DOHH2 (cell line): ENCODE results near the gene ZMIZ1.

Experiments
- EZH2phosphoT487 ChIP-seq: fragments of 200-600 bp; sonication (generic); IDR thresholded peaks from 2 replicates; pipeline ENCODE4 v1.6.1; 2017; ENCODE audit warnings: borderline replicate concordance, mild to moderate bottlenecking, antibody characterized with exemption, low read length, moderate library complexity, mixed read lengths
- TF ChIP-seq, protein P1 (sequence below): fragments of 200-600 bp; sonication (generic); IDR thresholded peaks from one replicate; pipeline ENCODE4 v1.5.1; 2014; ENCODE audit warnings: antibody characterized with exemption, mild to moderate bottlenecking, low read depth, low read length; ENCODE audit not compliant: poor library complexity, severe bottlenecking

DNA sequence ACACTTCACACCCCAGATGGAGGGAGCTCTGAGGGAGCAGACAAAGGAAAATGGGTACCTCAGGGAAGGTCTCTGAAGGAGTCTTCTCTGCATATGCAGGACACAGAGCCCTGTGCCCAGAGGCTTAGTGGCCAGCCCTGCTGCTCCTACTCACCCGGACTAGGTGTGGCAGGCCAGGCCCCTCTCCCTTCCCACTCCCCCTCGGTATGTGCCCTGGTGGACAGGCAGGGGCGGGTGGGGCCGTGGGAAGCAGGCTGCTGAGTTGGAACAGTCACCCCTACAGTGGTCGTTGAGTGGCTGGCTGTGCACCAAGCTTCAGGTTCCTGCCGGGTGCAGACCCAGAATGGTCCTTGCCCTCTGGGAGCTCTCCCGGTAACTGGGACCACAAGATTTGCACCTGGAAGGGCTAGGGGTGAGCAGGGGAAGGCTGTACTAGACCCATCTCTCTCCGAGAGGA lies 68.6 kb downstream of the ZMIZ1 start:
- TF ChIP-seq, protein P1, sequence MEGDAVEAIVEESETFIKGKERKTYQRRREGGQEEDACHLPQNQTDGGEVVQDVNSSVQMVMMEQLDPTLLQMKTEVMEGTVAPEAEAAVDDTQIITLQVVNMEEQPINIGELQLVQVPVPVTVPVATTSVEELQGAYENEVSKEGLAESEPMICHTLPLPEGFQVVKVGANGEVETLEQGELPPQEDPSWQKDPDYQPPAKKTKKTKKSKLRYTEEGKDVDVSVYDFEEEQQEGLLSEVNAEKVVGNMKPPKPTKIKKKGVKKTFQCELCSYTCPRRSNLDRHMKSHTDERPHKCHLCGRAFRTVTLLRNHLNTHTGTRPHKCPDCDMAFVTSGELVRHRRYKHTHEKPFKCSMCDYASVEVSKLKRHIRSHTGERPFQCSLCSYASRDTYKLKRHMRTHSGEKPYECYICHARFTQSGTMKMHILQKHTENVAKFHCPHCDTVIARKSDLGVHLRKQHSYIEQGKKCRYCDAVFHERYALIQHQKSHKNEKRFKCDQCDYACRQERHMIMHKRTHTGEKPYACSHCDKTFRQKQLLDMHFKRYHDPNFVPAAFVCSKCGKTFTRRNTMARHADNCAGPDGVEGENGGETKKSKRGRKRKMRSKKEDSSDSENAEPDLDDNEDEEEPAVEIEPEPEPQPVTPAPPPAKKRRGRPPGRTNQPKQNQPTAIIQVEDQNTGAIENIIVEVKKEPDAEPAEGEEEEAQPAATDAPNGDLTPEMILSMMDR = no peak
- TF ChIP-seq EZH2phosphoT487 = no peak
